NCI-H82 treated with DMSO at 0.1 percent for 48 hours (cell line): ENCODE data around the gene HSPG2.

Experiments
- DNase-seq: peaks from one replicate; lab custom pipeline; 2025; ENCODE audit not compliant: unreplicated experiment; lab: John Stamatoyannopoulos, UW

Gene HSPG2

DNA sequence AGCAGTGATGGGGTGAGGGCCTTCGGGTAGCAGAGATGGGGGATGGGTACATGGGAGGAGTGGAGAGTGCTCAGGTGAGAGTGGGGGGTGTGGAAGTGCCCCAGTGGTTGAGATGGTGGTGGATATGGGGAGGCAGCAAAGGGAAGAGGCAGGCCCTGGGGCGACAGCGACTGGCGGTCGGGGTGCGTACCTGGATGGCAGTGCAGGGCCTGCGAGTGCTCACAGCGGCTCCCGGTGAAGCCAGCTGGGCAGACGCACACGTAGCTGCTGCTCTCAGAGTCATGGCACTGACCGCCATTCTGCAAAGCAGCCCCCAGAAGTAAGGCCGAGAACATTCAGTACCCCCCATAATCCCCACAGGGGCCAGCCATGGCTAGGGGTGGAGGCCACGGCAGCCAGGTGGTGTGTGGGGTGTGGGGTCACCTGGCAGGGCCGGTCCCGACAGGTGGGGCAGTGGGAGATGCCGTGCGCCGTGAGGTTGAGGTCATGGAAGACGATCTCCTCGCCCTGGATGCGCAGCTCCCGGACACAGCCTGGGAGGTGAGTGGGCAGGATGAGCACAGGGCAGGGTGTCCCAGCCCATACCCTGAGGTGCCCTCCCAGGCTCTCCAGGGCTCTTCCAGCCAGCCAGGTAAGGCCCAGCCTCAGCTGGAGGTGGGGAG lies 106.2 kb downstream of the HSPG2 start:
- DNase-seq = no peak

- no peak for DNase-seq
These were observed 107.8 kb downstream of the HSPG2 start for GRCh38 chr1:21829294-21829693.

DNA sequence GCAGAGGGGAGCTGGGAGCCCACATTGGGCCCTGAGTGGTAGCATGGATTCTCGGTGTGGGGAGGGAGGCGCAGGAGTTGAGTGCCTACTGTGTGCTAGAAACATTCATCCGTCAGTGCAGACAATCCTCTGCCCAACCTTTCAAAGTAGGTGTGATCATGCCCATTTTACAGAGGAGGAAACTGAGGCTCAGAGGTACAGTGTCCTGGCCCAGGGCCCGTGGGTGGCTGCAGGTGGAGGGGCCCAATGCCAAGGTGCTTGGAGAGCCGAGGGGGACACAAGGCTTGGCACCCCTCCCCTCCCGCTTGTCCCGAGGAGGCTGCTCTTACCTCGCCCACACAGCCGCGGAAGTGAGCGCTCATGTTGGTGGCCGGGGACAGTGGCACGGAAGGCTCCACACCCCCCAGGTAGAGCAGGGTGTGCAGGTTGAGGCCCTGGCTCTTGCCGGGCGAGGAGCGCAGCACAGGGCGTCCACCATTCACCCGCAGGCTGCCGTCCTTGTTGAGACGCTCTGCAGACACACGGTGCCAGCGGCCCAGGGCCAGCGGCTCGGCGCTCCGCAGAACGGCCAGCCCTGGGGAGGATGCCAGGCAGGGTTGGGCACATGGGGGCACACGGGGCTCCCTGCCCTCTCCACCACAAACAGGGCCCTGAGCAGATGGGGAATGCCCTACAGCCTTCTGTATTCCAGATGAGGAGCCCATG lies 108.5 kb downstream of the HSPG2 start:
- no peak for DNase-seq

DNA sequence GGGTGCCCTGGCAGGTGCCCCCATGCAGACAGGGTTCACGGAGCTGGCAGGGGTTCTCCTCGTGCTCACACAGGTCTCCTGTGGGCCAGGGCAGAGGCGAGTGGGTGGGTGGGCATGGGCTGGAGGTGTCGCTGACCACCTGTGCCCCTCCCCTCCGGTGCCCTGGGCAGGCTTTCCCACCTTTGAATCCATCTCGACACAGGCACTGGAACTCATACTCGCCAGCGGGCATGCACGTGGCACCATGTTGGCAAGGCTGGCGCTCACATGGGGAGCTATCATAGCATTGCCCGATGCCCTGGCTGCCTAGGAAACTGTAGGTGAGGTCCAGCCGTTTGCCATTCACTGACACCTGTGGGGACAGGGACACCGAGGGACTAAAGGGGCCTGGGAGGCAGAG lies 109.0 kb downstream of the HSPG2 start:
- no peak for DNase-seq

GRCh38 chr1:21827141-21827679 lies 109.9 kb downstream of the HSPG2 start:
- DNase-seq = no peak

- DNase-seq = peak; percentile 20
These were observed 110.4 kb downstream of the HSPG2 start for GRCh38 chr1:21826694-21827093.

DNA sequence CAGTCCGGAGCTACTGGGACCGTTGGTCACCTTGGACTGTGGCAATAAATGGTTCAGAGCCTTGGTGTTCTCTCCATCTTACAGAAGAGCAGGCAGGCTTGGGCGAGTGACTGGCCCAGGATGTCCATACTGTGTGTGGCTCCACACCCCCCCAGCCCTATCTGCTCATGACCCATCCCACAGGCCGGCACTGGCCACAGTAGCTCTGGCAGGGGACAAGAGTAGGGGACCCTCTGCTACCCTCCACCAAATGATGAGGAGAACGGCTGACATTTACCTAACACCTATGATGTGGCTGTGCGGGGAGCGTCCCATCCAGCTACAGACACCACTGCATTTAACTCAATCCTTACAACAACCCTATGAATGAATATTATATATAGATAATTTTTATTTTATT lies 111.7 kb downstream of the HSPG2 start:
- no peak for DNase-seq

GRCh38 chr1:21824926-21825325 lies 112.2 kb downstream of the HSPG2 start:
- DNase-seq = no peak

GRCh38 chr1:21823980-21824702 lies 113.0 kb downstream of the HSPG2 start:
- no peak for DNase-seq

- no peak for DNase-seq
These were observed 113.7 kb downstream of the HSPG2 start for GRCh38 chr1:21823206-21823979.

- DNase-seq = no peak
These were observed 114.8 kb downstream of the HSPG2 start for GRCh38 chr1:21822349-21822748.

DNA sequence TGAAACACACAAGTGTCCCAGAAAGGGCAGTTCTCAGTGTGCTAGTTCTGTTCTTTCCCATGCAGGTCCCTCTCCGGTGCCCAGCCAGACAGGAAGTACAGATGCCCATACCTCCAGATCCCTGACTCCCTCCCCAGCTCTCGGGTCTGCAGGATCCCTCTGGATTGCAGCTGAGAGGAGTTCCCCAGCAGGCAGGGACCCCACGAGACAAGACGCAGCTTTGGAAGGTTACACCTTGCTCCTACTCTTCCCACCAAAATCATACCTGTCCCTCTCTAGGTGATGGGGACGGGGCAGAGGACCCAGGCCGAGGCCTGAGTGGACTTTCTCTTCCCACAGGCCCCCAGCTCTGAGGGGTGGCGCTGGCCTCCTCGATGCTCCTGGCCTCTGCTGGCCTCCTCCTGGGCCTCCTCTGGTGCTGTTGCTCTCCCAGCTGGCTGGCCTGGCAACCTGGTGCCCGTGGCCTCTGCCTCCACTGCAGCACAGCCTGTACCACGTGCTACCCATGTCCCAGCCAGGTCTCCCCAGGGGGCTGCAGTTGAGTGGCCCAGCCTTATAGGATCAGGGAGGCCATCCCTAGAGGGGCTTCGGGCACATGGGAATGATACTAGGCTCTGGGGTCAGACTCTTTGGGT lies 115.6 kb downstream of the HSPG2 start:
- DNase-seq = no peak

- no peak for DNase-seq
These were observed 116.4 kb downstream of the HSPG2 start for GRCh38 chr1:21820597-21821232.

GRCh38 chr1:21818656-21819055 lies 118.5 kb downstream of the HSPG2 start:
- peak; percentile 30 for DNase-seq

GRCh38 chr1:21816602-21817302 lies 120.4 kb downstream of the HSPG2 start:
- no peak for DNase-seq

GRCh38 chr1:21815724-21816321 lies 121.3 kb downstream of the HSPG2 start:
- no peak for DNase-seq

- no peak for DNase-seq
These were observed 122.0 kb downstream of the HSPG2 start for GRCh38 chr1:21814981-21815582.

DNA sequence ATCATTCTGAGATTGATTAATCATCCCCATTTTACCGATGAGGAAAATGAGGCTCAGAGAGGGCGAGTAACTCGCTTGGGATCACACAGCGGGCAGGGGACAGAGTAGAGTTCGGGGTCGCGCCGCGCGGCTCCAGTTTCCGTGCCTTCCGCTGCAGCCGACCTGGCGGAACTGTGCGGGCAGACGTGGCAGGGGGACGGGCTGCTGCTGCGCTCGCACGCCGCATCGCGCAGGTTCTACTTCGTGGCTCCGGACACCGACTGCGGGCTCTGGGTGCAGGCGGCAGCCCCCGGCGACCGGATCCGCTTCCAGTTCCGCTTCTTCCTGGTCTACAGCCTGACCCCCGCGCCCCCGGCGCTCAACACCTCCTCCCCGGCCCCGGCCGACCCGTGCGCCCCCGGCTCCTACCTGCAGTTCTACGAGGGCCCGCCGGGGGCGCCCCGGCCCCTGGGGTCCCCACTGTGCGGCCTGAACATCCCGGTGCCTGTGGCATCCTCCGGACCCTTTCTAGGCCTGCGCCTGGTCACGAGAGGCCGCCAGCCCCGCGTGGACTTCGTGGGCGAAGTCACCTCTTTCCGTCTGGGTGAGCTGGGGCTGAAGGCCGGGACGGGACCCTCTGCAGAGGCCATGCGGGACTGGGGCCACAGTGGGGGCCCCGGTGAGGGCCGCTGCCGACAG lies 122.7 kb downstream of the HSPG2 start:
- DNase-seq = no peak
